ENCODE measurements around the gene GEMIN2.
"Not testable (repeated sequence)": the region's sequence is repeated elsewhere in the genome, so short reads cannot be mapped to it uniquely, and the experiment has no call there.

DNA sequence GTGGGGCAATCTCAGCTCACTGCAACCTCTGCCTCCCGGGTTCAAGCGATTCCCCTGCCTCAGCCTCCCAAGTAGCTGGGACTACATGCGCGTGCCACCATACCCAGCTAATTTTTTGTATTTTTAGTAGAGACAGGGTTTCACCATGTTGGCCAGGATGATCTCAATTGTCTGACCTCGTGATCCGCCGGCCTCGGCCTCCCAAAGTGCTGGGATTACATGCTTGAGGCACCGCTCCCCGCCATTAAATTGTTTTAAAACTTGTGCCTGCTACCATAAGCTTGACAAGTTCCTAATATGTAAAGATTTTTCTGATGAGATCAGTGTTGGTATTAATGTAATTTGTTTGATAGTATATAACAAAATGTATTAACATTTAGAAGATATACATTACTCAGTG, 14.9 kb upstream of the GEMIN2 start:
- TF ChIP-seq POLR2A (IDR thresholded peaks at IDR 0.05) = not testable (repeated sequence)
- TF ChIP-seq, protein P1, sequence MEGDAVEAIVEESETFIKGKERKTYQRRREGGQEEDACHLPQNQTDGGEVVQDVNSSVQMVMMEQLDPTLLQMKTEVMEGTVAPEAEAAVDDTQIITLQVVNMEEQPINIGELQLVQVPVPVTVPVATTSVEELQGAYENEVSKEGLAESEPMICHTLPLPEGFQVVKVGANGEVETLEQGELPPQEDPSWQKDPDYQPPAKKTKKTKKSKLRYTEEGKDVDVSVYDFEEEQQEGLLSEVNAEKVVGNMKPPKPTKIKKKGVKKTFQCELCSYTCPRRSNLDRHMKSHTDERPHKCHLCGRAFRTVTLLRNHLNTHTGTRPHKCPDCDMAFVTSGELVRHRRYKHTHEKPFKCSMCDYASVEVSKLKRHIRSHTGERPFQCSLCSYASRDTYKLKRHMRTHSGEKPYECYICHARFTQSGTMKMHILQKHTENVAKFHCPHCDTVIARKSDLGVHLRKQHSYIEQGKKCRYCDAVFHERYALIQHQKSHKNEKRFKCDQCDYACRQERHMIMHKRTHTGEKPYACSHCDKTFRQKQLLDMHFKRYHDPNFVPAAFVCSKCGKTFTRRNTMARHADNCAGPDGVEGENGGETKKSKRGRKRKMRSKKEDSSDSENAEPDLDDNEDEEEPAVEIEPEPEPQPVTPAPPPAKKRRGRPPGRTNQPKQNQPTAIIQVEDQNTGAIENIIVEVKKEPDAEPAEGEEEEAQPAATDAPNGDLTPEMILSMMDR (IDR thresholded peaks at IDR 0.05) = not testable (repeated sequence)

All from gastroesophageal sphincter (tissue), 3 donors.